Measurements from ENCODE around the gene TMC3.

- no peak for TF ChIP-seq POLR2A (IDR thresholded peaks at IDR 0.05; ENCODE audit: low read depth)
- no peak for TF ChIP-seq CTCF (IDR thresholded peaks at IDR 0.05)
- TF ChIP-seq POLR2AphosphoS5 (IDR thresholded peaks at IDR 0.05): no peak
- no peak for TF ChIP-seq EP300 (IDR thresholded peaks at IDR 0.05)
Measured at GRCh38 chr15:81373176-81373575, 837 bp downstream of the TMC3 start.

All from esophagus muscularis mucosa (tissue), 4 donors.